Measurements from ENCODE around the gene PROK1.

DNA sequence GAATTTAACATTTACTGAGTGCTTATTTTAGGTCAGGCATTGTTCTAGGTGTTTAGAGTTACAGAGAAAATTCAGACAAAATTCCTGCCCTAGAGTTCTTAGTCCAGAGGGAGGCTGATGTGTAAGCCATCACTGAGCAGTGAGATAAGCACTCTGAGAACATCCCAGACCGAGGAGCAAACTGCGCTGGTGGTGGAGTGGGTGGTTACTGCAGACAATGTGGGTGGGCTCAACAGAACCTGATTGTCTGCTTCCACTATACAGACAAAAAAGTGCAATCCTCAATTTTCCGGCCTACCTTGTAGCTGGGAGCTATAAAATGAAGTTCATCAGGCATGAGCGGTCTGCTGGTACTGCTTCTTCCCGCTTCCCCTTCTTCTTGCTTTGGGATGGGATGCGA is 23.5 kb downstream of the PROK1 start:
- TF ChIP-seq POLR2AphosphoS5 (IDR thresholded peaks at IDR 0.05; ENCODE audit: low read length) (no peak), EP300 (IDR thresholded peaks at IDR 0.05; ENCODE audit: borderline replicate concordance in 1 of 2, control insufficient read depth in 1 of 2, low read depth in 2 of 2, low read length in 2 of 2) (no peak), RFX5 (IDR thresholded peaks at IDR 0.05; ENCODE audit: low read depth, low read length) (no peak), FOXM1 (IDR thresholded peaks at IDR 0.05; ENCODE audit: low read depth, low read length) (no peak), SMC3 (IDR thresholded peaks at IDR 0.05; ENCODE audit: borderline replicate concordance, low read length) (no peak), IKZF1 (conservative IDR thresholded peaks at IDR 0.05) (no peak), ZNF24 (IDR thresholded peaks at IDR 0.05) (no peak), BRCA1 (IDR thresholded peaks at IDR 0.05; ENCODE audit: low read depth, low read length) (no peak), EZH2 (IDR thresholded peaks at IDR 0.05; ENCODE audit: borderline replicate concordance, control insufficient read depth, low read depth, low read length) (no peak), SMARCA5 (IDR thresholded peaks at IDR 0.05) (no peak), GATAD2B (conservative IDR thresholded peaks at IDR 0.05; ENCODE audit: low read depth) (no peak)
- TF ChIP-seq, protein P1, sequence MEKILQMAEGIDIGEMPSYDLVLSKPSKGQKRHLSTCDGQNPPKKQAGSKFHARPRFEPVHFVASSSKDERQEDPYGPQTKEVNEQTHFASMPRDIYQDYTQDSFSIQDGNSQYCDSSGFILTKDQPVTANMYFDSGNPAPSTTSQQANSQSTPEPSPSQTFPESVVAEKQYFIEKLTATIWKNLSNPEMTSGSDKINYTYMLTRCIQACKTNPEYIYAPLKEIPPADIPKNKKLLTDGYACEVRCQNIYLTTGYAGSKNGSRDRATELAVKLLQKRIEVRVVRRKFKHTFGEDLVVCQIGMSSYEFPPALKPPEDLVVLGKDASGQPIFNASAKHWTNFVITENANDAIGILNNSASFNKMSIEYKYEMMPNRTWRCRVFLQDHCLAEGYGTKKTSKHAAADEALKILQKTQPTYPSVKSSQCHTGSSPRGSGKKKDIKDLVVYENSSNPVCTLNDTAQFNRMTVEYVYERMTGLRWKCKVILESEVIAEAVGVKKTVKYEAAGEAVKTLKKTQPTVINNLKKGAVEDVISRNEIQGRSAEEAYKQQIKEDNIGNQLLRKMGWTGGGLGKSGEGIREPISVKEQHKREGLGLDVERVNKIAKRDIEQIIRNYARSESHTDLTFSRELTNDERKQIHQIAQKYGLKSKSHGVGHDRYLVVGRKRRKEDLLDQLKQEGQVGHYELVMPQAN (conservative IDR thresholded peaks at IDR 0.05): no peak
